ENCODE measurements around the gene AGPAT3.
A peak's percentile ranks its signal among the peaks of the same experiment; 100 is the strongest.

DNA sequence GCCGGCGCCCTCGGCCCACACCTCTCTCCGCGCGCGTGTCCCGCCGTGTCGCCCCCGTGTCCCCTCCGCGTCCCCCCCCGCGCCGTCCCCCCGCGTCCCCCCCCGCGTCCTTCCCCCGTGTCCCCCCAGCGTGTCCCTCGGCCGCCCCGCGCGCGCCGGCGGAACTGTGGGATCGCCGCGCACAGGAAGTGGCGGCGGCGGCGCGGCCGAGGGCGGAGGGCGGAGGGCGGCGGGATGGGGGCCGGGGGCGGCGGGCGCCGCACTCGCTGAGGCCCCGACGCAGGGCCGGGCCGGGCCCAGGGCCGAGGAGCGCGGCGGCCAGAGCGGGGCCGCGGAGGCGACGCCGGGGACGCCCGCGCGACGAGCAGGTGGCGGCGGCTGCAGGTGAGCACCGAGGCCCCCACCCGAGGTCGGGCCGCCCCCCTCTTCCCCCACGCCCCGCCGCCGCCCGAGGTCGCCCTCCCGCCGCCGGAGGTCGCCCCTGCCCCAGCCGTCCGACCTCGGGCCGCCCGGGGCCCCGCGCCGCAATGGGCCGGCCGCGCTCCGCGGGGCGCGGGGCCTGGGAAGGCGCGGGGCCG lies at the start of gene AGPAT3:
- TF ChIP-seq, protein P1, sequence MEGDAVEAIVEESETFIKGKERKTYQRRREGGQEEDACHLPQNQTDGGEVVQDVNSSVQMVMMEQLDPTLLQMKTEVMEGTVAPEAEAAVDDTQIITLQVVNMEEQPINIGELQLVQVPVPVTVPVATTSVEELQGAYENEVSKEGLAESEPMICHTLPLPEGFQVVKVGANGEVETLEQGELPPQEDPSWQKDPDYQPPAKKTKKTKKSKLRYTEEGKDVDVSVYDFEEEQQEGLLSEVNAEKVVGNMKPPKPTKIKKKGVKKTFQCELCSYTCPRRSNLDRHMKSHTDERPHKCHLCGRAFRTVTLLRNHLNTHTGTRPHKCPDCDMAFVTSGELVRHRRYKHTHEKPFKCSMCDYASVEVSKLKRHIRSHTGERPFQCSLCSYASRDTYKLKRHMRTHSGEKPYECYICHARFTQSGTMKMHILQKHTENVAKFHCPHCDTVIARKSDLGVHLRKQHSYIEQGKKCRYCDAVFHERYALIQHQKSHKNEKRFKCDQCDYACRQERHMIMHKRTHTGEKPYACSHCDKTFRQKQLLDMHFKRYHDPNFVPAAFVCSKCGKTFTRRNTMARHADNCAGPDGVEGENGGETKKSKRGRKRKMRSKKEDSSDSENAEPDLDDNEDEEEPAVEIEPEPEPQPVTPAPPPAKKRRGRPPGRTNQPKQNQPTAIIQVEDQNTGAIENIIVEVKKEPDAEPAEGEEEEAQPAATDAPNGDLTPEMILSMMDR (IDR thresholded peaks at IDR 0.05) = peak in 1 of 4 donors; percentile 12
- TF ChIP-seq POLR2A (IDR thresholded peaks at IDR 0.05) = no peak

All from right lobe of liver (tissue), 4 donors.